ENCODE data around the gene TIMM21. TPM values are rescaled to one million over a fixed set of nuclear protein-coding genes. Genes with fewer than 3 reads are reported as not detected.

TIMM21 gene
- total RNA-seq, 2 experiments from 2014 or later, result 27.3 to 30.8 TPM

Other genes starting within 250 kb of the TIMM21 start
- 1 to 10 TPM; 2.0 to 2.1 TPM for gene FBXO15, start 689 bp upstream of the TIMM21 start, total RNA-seq
- 10 to 100 TPM; 30.9 to 31.0 TPM for gene CYB5A, start 143.4 kb downstream of the TIMM21 start, total RNA-seq
- not detected for gene C18orf63, start 167.3 kb downstream of the TIMM21 start, total RNA-seq

All from activated naive CD8-positive, alpha-beta T cell treated with anti-CD3 and anti-CD28 coated beads, Interleukin-2, amount 10 ng/mL, durations not matched to agents 7 days and 5 days (primary cell).